Astrocyte (in vitro differentiated cells and primary cell): Measurements from ENCODE around the gene GALNT2.

ENCODE experiments used
- CTCF ChIP-seq: IDR thresholded peaks from 2 replicates; pipeline ENCODE4 v1.5.1; 2011; ENCODE audit warnings: low read depth, mild to moderate bottlenecking, inconsistent platforms, low read length, moderate library complexity; ENCODE audit not compliant: insufficient read depth
- EZH2 ChIP-seq: IDR thresholded peaks from 2 replicates; pipeline ENCODE4 v1.6.1; 2012; ENCODE audit warnings: mild to moderate bottlenecking, low read length, inconsistent platforms; ENCODE audit not compliant: insufficient read depth

GRCh38 chr1:230176871-230177411 is 109.9 kb downstream of the GALNT2 start:
- TF ChIP-seq CTCF, result no peak
- no peak for TF ChIP-seq EZH2
